CD14-positive monocyte (primary cell): ENCODE data around the gene KIAA1586. TPM values are rescaled to one million over a fixed set of nuclear protein-coding genes. Genes with fewer than 3 reads are reported as not detected.

ENCODE experiments used
- DNase-seq, 3 donors: peaks; one replicate each; pipeline ENCODE4 v3.0.0-alpha.2; 2011 to 2022
- H2AFZ ChIP-seq: 2 replicates; pipeline ENCODE4 v1.6.0; 2012; ENCODE audit warnings: mild to moderate bottlenecking, low read depth, low read length, inconsistent platforms; ENCODE audit not compliant: insufficient read depth, poor library complexity, severe bottlenecking
- H3K27ac ChIP-seq, 2 donors: 1 replicate in 1 of 2; 2 replicates in 1 of 2; pipeline ENCODE4 v1.5.1; 2012 to 2013; ENCODE audit warnings: low read length in 2 of 2, control low read depth in 1 of 2, inconsistent platforms in 1 of 2, low read depth in 1 of 2, mild to moderate bottlenecking in 1 of 2
- H3K27me3 ChIP-seq, 2 donors: one replicate each; pipeline versions ENCODE4 v1.6.0 to v1.6.1; 2011 to 2013; ENCODE audit warnings: low read length in 2 of 2; ENCODE audit not compliant: control insufficient read depth in 2 of 2, insufficient read depth in 2 of 2
- H3K36me3 ChIP-seq, 2 donors: replicated peaks in 1 of 2; 1 replicate in 1 of 2; 2 replicates in 1 of 2; pipeline versions ENCODE4 v1.5.1 to v1.6.1; 2012 to 2013; ENCODE audit warnings: low read length in 2 of 2, control low read depth in 1 of 2, inconsistent platforms in 1 of 2, mild to moderate bottlenecking in 1 of 2; ENCODE audit not compliant: insufficient read depth in 2 of 2, control insufficient read depth in 1 of 2
- H3K4me1 ChIP-seq, 2 donors: 1 replicate in 1 of 2; 2 replicates in 1 of 2; pipeline versions ENCODE4 v1.5.1 to v1.6.1; 2012 to 2013; ENCODE audit warnings: low read length in 2 of 2, control low read depth in 1 of 2, inconsistent platforms in 1 of 2, mild to moderate bottlenecking in 1 of 2, moderate library complexity in 1 of 2; ENCODE audit not compliant: insufficient read depth in 2 of 2, control insufficient read depth in 1 of 2
- H3K4me2 ChIP-seq: replicated peaks from 2 replicates; pipeline ENCODE3; 2012; ENCODE audit warnings: low read length, moderate library complexity, mild to moderate bottlenecking; ENCODE audit not compliant: poor library complexity, severe bottlenecking; ENCODE audit errors: extremely low read depth
- H3K4me3 ChIP-seq, 3 experiments: fragments of 200-600 bp in 1 of 3; sonication (generic) in 1 of 3; replicated peaks in 1 of 3; 1 replicate in 2 of 3; 2 replicates in 1 of 3; pipeline ENCODE4 v1.5.1; 2011 to 2013; ENCODE audit warnings: low read length in 3 of 3, mild to moderate bottlenecking in 3 of 3, control low read depth in 2 of 3, low read depth in 2 of 3, inconsistent platforms in 1 of 3, moderate library complexity in 1 of 3
- H3K79me2 ChIP-seq: 2 replicates; pipeline ENCODE4 v1.6.0; 2012; ENCODE audit warnings: mild to moderate bottlenecking, control low read depth, inconsistent platforms, low read length, moderate library complexity; ENCODE audit not compliant: insufficient read depth
- H3K9ac ChIP-seq: 2 replicates; pipeline ENCODE4 v1.6.0; 2017; ENCODE audit warnings: low read length, mild to moderate bottlenecking; ENCODE audit not compliant: insufficient read depth, poor library complexity, severe bottlenecking
- H3K9me3 ChIP-seq, 2 donors: replicated peaks in 1 of 2; 1 replicate in 1 of 2; 2 replicates in 1 of 2; pipeline versions ENCODE4 v1.5.1 to v1.6.1; 2012 to 2013; ENCODE audit warnings: low read length in 2 of 2, control low read depth in 1 of 2; ENCODE audit not compliant: control insufficient read depth in 1 of 2, insufficient read depth in 1 of 2
- H4K20me1 ChIP-seq: 2 replicates; pipeline ENCODE4 v1.6.0; 2012; ENCODE audit warnings: mild to moderate bottlenecking, low read length, control low read depth, moderate library complexity; ENCODE audit not compliant: insufficient read depth
- H3K27ac Mint-ChIP-seq, 7 donors: one replicate each; pipeline ENCODE4 v1.8.0; 2020; ENCODE audit warnings: mild to moderate bottlenecking in 7 of 7, mixed read lengths in 7 of 7, moderate library complexity in 6 of 7, inconsistent platforms in 2 of 7
- H3K27me3 Mint-ChIP-seq, 3 donors: one replicate each; pipeline ENCODE4 v1.8.0; 2021 to 2022; ENCODE audit warnings: low read depth in 3 of 3, mild to moderate bottlenecking in 3 of 3, mixed read lengths in 3 of 3, moderate library complexity in 3 of 3, inconsistent platforms in 1 of 3
- H3K36me3 Mint-ChIP-seq, 2 donors: one replicate each; pipeline ENCODE4 v1.8.0; 2020; ENCODE audit warnings: mixed read lengths in 2 of 2, inconsistent platforms in 1 of 2, mild to moderate bottlenecking in 1 of 2
- H3K4me1 Mint-ChIP-seq: one replicate; pipeline ENCODE4 v1.8.0; 2020; ENCODE audit warnings: mild to moderate bottlenecking, mixed read lengths
- H3K4me3 Mint-ChIP-seq, 2 donors: one replicate each; pipeline ENCODE4 v1.8.0; 2020; ENCODE audit warnings: mild to moderate bottlenecking in 2 of 2, mixed read lengths in 2 of 2, moderate library complexity in 1 of 2
- H3K9me3 Mint-ChIP-seq, 7 donors: one replicate each; pipeline ENCODE4 v1.8.0; 2020 to 2022; ENCODE audit warnings: mixed read lengths in 7 of 7, mild to moderate bottlenecking in 6 of 7, moderate library complexity in 6 of 7, inconsistent platforms in 2 of 7
- CTCF ChIP-seq: fragments of 200-600 bp; IDR thresholded peaks from one replicate; pipeline ENCODE4 v1.8.0; 2022; ENCODE audit warnings: antibody characterized with exemption, mild to moderate bottlenecking
- WGBS: methylation state at CpG from one replicate; pipeline ENCODE4 v1.1.5; 2013; ENCODE audit warnings: missing lambda C conversion rate; ENCODE audit not compliant: insufficient coverage; 5-methylcytosine and 5-hydroxymethylcytosine counted together
- intact Hi-C, 2 donors: fragments of 100-400 bp; cut with micrococcal nuclease; formaldehyde crosslinking; loops; one replicate each; pipeline versions ENCODE4 v1.15.0 to v1.15.1; 2023
- polyA plus RNA-seq, 3 donors: library from polyadenylated mRNA; depleted of rRNA in 1 of 3; unstranded in 2 of 3; stranded (reverse) in 1 of 3; fragments of 300-500 nt in 2 of 3; fragments of >200 nt in 1 of 3; fragmentation: Illumina TruSeq in 2 of 3; gene quantifications; 1 replicate in 2 of 3; 2 replicates in 1 of 3; pipeline ENCODE4 v1.2.3, GENCODE V29; 2012 to 2021

The KIAA1586 gene
- polyA plus RNA-seq, 3 donors = 1.1 to 5.0 (median 4.4) TPM

- H3K27me3 Mint-ChIP-seq = peaks cover 0 to 2% (median 1%) of the 10 kb centered on the region in 3 donors
- no CpG with 5 or more reads among the region's 3 CpGs for WGBS
- Histone ChIP-seq H3K79me2 (no peaks in the 10 kb centered on the region), H3K27ac (no peak overlapping the region), H3K27me3 (no peaks in the 10 kb centered on the region), H3K9me3 (peaks cover 4 to 12% of the 10 kb centered on the region in 2 donors), H3K4me1 (peaks cover 0 to 3% of the 10 kb centered on the region in 2 donors), H4K20me1 (no peaks in the 10 kb centered on the region), H3K9ac (no peak overlapping the region), H3K4me3 (no peak overlapping the region), H2AFZ (no peak overlapping the region), H3K36me3 (no peaks in the 10 kb centered on the region), H3K4me2 (no peak overlapping the region)
- H3K27ac Mint-ChIP-seq = no peak overlapping the region
- no peaks in the 10 kb centered on the region for H3K36me3 Mint-ChIP-seq
- H3K9me3 Mint-ChIP-seq = peaks cover 12 to 19% (median 16%) of the 10 kb centered on the region in 7 donors
- peaks cover 7% of the 10 kb centered on the region for H3K4me1 Mint-ChIP-seq
- no peak overlapping the region for H3K4me3 Mint-ChIP-seq
- intact Hi-C loops = no loop called here
- DNase-seq = no peak
- no peak for TF ChIP-seq CTCF
These were observed 19.2 kb upstream of the KIAA1586 start for GRCh38 chr6:57027301-57027700.

- Mint-ChIP-seq H3K27me3 (peaks cover 0 to 2% (median 1%) of the 10 kb centered on the region in 3 donors), H3K4me1 (peaks cover 7% of the 10 kb centered on the region), H3K27ac (no peak overlapping the region), H3K4me3 (no peak overlapping the region), H3K36me3 (no peaks in the 10 kb centered on the region), H3K9me3 (peaks cover 12 to 15% (median 14%) of the 10 kb centered on the region in 7 donors)
- peaks cover 0 to 3% of the 10 kb centered on the region in 2 donors for H3K4me1 ChIP-seq
- no peak overlapping the region for H3K27ac ChIP-seq
- no peaks in the 10 kb centered on the region for H3K79me2 ChIP-seq
- no peak overlapping the region for H3K4me2 ChIP-seq
- no peak for TF ChIP-seq CTCF
- H3K4me3 ChIP-seq = no peak overlapping the region
- peaks cover 4 to 11% of the 10 kb centered on the region in 2 donors for H3K9me3 ChIP-seq
- H2AFZ ChIP-seq = no peak overlapping the region
- DNase-seq = no peak
- intact Hi-C loops = no loop called here
- no peaks in the 10 kb centered on the region for H3K36me3 ChIP-seq
- H3K27me3 ChIP-seq = no peaks in the 10 kb centered on the region
- 97% methylated on average over 8 of the region's 9 CpGs for WGBS
- no peaks in the 10 kb centered on the region for H4K20me1 ChIP-seq
- H3K9ac ChIP-seq = no peak overlapping the region
These were observed 17.3 kb upstream of the KIAA1586 start for GRCh38 chr6:57029213-57029612.
